LHCN-M2 (cell line): ENCODE measurements around the gene CAMK2G. TPM values are rescaled to one million over a fixed set of nuclear protein-coding genes. Genes with fewer than 3 reads are reported as not detected.

Source experiments
- DNase-seq: peaks from one replicate; pipeline ENCODE4 v3.0.0-alpha.2; 2012; ENCODE audit warnings: low read depth
- total RNA-seq: library from RNA; depleted of rRNA; stranded (reverse); fragments of >200 nt; gene quantifications from 2 replicates; pipeline ENCODE4 v1.2.3, GENCODE V29; 2014

The CAMK2G gene
- total RNA-seq, 1 experiment from 2014 or later = 20.8 TPM

DNA sequence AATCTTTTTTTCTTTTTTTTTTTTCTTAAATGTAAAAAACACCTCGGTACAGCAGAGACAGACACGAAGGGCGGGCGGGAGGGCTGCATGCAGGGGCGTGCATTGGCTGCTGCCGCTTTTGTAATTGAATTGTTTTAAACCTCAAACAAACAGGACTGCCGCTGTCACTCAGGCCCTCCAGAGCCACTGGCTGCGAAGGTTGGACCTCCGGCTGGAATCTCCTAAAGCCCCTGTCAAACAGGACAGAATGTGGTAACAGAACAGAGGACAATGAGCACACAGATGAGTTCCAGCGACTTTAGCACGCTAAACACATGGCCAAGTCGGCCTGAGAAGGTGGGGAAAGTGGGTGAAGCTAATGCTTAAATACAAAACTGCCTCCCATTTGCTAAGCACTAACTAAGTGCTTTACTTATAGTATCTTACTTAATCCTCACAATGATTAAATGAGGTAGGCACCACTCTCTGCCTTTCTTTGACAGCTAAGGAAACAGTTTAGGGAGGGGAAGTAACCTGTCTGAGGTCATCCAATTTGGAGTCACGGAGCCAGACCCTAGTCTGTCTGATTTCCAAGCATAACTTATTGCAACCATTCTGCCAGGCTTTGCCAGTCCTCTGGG is 60.0 kb downstream of the CAMK2G start:
- DNase-seq = no peak

DNA sequence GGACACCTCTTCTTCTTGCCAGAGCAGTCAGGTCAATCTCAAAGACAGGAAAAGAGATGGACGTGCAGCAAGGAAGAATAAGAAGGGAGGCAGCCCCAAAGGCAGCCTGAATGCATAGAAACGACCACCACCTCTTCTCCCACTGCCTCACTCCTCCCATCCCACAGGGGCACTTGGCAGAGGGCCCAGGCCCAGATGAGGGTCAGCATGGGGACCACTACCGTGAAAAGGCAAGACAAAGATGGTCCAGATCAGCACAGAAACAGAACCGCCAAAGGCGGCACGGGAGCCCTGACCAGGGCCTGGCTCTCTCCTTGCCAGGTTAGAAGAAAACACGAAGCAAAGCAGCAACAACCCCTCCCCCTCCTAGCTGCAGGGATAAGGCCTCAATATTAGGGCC is 61.0 kb downstream of the CAMK2G start:
- DNase-seq = no peak

DNA sequence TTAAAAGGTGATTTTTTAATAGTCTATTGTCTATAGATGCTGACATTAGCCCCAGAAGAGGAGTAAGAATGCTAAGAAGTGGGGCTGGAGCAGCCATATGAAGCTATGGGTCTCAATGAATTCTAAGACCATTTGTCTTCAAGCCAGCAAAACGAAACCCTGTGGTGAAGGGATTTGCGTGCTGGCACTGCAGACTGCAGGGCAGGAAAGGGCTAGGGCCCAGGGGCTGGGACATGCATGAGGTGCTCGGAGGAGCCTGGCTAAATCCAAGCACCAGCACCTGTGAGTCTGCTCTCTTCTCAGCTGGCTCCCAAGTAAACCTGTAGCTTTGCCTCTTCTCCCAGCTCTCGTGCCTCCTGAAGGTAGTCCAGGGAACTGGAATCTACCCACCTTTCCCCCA is 61.7 kb downstream of the CAMK2G start:
- DNase-seq = no peak

DNA sequence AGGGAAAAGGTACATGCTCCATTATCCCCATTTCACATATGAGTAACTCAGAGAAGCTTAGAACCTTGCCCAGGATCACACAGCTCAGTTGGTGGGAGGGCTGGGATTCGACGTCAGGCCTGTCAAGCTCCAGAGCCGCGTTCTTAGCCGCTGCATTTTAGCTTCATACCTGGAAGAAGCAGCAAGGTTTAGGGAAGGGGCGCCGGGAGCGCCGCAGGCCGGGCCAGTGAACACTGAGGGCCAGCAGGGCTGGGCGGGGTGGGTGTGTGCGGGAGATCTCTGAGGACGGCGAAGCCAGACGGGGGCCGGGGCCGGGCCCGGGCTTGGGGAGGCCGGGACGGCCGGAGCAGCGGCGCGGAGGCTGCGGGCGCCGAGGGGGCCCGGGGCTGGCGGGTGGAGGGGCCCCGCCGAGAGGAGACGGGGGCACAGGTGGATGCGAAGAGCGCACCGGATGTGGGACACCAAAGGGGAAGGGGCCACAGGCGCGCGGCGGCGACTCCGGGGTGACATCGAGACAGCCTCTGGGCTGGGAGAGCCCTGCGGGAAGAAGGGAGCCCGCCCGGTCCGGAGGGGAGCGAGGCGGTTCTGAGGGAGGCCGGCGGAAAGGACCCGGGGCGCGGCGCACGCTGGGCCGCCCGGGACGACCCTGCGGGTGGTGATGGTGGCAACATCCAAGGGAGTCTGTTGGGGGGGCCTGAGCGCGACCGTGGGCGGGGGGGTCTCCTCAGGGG is 63.5 kb downstream of the CAMK2G start:
- peak; percentile 14 for DNase-seq

DNA sequence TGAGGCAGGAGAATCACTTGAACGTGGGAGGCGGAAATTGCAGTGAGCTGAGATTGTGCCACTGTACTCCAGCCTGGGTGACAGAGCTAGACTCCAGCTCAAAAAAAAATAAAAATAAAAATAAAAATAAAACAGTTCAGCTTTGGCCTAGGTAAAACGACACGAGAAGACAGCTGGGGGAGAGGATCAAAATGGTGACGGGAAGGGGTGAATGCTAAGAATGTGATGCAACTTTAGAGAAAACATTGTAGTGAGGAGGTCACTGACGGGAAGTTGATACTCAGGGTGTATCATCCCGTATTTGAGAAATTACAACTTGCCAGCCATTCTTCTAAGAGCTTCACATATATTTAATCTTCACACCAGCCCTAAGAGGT is 64.0 kb downstream of the CAMK2G start:
- DNase-seq = peak; percentile 21

DNA sequence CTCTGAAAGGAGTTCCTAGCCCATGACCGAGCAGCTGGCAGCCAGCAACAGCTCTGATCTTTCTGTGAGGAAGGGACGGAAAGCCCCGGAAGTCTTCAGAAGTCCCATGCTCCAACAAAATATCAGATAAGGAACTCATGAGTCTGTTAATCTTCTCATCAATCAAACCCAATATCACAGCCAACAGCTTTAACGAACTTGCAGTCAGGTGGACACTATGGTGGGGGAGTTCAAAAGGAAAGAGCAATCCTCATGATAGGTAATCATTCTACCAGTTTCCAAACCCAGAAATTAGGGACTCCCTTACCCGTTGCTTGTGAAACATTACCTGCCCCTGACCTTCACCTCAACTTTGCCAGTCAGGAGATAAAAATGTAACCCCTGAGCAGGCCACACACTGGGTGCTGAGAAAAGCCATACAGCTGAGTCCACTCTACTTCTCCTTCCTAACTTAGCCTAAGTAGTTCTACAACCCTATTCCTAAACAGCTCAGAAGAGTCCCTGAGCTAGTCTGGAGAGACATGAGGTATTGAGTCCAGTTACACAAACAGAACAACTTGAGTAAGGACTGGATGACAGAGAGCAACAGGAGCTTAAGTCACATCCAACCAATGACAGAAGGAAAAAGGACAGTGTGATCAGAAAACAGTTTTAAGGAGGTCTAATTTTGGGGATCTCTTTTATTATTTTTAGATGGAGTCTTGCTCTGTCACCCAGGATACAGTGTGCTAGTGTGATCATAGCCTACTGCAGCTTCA is 65.1 kb downstream of the CAMK2G start:
- no peak for DNase-seq

DNA sequence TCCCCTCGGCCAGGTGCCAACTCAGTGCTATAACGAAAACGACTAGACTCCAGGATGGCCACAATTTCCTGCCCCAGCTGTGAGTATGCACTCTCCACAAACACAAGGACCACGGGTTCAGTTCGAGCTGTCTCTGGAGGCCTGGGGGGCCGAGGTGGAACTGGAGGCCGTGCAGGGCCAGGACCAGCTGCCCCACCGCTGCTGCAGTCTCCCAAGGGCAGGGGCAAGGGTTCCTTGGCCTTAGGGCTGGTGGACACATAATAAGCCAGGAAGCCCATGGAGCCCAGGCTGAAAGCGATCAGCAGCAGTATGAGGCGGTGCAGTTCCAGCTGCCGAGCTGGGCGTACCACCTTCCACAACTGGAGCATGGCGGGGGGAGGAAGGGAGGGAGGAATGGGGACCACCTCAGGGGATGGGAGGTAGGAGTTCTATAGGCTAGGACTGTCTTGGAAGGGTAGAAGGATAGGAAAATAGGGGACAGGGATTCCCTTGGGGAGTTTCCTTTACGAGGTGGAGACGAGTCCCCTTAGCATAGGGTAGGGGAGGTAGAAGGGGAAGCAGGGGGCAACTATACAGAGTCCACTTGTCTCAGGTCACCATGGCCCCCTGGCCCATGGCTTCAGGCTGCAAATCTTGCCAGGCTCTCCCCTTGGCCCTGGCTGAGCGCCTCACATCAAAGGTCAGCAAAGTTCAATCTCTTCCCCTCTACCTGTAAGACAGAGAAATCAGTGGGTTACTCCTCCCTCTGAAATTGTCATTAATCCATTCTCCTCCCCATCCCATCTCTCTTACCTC is 66.1 kb downstream of the CAMK2G start:
- DNase-seq = no peak

DNA sequence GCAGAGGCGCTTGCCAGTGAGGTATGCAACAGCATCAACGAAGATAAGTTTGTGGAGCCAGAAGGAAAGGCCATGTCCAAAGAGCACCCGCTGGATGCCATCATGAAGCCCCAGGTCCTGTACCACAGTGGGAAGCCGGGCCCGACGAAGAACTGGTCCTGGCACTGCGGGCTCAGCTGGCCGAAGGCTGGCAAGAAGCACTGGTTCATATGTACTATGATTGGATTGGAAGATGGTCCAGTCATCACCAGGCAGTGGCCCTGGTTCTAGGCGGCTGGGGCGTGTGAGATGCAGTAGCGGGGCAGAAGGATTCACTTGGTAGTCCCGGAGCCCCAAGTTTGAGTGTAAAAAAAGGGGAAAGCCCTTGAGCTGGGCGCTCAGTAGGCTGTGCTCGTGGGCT is 66.9 kb downstream of the CAMK2G start:
- no peak for DNase-seq

DNA sequence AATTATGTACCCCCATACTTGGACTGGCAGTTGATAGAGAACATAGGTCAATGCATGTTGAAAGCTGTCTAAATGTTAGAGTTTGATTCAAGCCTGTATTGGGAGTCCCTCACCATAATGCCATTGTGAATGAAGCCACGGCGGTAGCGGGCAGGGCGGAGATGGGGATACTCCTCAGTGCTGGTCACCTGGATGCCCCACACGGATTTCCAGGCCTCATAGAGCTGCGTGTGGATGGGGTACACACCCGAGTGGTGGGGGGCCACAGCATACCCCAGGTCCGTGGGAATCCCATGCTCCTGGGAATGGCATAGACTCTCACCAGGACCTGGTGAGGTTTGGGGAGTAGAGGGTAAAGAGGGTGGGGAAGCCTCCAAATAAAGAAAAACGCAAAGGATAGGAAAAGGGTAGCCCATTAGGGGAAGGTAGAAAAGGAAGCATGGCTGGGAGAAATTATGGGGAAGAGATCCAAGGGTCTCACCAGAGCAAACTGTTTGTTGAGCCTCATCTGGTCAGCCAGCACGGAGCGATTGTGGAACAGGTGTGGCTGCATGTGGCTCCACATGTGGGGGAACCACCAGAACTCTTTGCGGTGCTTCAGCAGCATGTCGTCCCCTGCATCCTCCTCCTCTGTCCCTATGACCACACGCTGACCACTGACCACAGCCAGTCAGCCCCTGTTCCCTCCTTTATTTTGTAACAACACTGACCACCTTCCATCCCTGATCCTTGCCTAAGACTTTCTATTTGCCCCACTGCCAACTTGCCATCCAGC is 68.0 kb downstream of the CAMK2G start:
- DNase-seq = no peak

DNA sequence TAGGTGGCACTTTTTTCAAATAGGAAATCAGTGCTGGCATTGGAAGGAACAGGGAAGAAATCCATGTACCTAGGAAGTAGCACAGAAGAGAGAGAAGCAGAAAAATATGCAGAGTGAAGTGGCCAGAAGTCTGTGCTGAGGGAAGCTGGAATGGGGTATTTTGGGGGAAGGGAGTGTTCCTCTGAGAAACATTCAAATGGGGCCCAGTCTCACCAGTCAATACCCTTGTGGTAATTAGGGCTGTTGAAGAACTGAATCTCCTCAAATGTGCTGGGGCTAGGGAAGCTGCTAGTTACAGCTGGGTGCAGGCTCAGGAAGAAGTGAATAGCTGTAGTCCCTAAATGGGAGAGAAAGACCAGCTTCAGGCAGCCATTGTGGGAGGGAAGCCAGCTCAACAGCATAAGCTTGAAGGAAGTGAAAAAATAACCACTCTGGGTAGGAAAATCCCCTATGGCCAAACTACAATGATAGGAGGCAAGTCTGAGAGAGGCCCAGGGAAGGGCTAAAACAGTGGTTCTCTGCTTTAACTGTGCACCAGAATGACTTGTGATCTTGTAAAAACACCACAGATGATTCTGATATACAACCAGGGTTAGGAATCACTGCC is 70.6 kb downstream of the CAMK2G start:
- no peak for DNase-seq

DNA sequence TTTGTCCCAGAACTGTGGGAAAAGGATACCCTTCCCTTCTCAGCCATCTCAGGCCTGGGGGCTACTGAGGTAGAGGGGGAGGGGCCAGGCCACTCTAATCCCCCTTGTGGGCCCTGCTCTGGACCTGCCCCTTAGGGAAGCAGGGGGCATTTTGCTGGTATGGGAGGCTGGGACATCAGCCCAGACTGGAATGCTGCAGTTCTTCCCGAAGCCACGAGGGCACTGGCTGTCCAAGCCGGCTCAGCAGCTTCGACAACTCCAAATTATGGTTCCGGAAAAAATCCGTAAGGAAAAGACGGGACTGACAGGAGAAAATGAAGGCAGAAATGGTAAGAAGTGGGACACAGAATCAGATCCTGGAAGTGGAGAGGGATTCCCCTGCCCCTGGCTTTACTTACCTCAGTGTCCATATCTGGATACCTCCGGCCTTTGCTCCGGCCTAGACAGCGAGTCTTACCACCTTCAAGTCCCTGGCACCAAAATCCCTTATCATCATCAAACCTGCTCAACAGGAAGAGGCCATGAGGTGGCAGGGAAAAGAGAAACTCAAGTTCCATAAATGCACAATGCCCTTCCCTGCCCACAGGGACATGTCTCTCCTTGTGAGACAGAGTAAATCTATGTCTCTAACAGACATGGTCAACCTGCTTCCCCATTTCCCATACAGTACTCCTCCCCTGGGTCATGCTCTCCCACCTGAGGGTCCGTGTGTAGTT is 71.9 kb downstream of the CAMK2G start:
- DNase-seq = no peak

DNA sequence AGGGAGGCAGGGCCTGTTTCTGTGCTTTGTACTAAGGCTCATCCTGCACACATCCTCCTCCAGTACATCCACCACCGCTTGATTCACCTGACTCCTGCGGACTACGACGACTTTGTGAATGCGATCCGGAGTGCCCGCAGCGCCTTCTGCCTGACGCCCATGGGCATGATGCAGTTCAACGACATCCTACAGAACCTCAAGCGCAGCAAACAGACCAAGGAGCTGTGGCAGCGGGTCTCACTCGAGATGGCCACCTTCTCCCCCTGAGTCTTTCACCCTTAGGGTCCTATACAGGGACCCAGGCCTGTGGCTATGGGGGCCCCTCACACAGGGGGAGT is 73.1 kb downstream of the CAMK2G start:
- DNase-seq = no peak

DNA sequence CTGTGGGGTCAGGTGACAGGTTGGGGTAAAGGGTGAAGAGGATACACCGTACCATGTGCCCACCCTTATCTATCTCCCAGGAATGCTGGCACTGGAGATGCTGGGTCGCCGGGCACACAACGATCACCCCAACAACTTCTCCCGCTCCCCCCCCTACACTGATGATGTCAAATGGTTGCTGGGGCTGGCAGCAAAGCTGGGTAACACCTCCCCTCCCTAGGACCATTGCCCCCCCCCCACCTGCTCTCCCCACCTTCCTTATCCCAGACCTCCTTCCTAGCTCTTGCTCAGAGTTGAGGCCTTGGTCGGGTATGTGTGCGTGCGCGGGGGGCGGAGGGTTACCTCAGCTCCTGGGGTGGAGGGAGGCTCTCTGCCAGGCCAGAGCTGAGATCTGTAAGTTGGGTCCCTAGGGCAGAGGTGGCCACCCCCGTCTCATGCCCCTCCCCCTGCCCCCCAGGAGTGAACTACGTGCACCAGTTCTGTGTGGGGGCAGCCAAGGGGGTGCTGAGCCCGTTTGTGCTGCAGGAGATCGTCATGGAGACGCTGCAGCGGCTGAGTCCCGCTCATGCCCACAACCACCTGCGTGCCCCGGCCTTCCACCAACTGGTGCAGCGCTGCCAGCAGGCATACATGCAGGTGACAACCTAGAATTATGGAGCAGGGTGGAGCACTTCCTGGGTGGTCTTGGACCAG is 73.6 kb downstream of the CAMK2G start:
- no peak for DNase-seq

DNA sequence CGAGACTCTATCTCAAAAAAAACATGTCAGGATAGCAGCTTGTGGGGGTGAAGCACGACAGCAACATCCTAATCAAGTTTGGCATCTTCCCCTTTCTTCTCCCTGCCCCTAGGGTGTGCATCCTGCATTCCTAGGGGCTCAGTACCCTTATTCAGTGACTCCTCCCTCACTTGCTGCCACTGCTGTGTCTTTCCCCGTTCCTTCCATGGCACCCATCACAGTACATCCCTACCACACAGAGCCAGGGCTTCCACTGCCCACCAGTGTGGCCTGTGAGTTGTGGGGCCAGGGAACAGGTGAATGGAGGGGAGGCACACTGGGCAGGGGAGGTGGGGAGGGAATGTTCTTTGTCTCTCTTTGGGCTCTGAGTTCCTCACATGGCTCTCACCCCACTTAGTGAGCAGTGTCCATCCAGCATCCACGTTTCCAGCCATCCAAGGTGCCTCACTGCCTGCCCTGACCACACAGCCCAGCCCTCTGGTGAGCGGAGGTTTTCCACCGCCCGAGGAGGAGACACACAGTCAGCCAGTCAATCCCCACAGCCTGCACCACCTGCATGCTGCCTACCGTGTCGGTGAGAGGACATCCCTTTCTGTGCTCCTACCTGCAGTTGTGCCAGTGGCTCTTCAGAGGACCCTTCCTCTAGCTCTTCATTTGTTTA is 74.3 kb downstream of the CAMK2G start:
- no peak for DNase-seq

DNA sequence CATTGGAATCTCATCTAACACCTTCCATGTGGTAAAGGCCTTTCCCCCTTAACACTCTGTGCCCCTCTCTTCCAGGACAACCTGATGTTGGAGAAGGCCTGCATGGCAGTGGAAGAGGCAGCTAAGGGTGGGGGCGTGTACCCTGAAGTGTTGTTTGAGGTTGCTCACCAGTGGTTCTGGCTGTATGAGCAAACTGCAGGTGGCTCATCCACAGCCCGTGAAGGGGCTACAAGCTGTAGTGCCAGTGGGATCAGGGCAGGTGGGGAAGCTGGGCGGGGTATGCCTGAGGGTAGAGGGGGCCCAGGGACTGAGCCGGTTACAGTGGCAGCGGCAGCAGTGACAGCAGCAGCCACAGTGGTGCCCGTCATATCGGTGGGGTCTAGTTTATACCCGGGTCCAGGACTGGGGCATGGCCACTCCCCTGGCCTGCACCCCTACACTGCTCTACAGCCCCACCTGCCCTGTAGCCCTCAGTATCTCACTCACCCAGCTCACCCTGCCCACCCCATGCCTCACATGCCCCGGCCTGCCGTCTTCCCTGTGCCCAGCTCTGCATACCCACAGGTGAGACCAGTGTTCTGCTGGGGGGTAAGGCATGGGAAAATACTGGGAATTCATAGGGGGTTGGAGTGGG is 75.3 kb downstream of the CAMK2G start:
- DNase-seq = no peak

DNA sequence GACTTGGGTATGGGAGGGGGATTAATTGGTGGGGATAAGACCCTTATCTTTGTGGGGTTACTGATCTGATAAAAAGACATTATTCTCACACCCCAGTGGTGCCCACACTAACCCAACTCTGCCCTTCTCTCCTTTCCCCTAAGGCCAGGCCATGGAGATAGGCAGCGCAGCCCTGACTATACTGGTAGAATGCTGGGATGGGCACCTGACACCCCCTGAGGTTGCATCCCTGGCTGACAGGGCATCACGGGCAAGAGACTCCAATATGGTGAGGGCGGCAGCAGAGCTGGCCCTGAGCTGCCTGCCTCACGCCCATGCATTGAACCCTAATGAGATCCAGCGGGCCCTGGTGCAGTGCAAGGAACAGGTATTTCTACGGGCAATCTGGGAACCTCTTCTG is 76.3 kb downstream of the CAMK2G start:
- no peak for DNase-seq

DNA sequence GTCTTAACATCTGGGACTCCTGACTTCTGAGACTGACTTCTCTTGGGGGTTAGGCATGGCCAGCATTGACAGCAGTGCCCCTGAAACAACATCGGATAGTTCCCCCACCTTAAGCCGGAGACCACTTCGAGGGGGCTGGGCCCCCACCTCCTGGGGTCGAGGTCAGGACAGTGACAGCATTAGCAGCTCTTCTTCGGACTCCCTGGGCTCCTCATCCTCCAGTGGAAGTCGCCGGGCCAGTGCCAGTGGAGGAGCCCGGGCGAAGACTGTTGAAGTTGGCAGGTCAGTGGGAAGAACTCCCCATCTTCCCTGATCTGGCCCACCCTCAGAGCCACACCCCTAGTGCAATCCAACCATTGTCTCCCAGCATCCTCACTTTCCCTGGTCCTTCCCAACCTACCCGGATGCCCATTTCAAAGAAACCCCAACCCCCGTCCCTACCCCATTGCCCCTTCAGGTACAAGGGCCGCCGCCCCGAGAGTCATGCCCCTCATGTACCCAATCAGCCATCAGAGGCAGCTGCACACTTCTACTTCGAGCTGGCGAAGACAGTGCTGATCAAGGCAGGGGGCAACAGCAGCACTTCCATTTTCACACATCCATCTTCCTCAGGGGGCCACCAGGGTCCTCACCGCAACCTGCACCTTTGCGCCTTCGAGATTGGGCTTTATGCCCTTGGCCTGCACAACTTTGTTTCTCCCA is 76.9 kb downstream of the CAMK2G start:
- no peak for DNase-seq

DNA sequence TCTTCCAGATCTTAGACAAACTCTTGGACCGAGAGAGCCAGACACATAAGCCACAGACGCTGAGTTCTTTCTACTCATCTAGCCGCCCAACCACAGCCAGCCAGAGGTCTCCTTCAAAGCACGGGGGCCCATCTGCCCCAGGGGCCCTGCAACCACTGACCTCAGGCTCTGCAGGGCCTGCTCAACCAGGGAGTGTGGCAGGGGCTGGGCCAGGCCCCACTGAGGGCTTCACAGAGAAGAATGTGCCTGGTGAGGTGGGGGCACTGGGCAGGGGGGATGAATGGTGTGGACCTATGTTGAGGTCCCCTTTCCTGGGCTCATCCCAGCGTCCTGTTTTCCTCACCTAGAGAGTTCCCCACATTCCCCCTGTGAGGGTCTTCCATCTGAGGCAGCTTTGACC is 77.6 kb downstream of the CAMK2G start:
- DNase-seq = no peak
